Measurements from ENCODE around the gene SAMD4B.
"Not testable (repeated sequence)": the region's sequence is repeated elsewhere in the genome, so short reads cannot be mapped to it uniquely, and the experiment has no call there.

The SAMD4B gene

GRCh38 chr19:39363901-39364457 is 21.8 kb downstream of the SAMD4B start:
- in situ Hi-C loops (cut with HindIII; ENCODE audit: low sequenced_read_pairs), result no loop called here

DNA sequence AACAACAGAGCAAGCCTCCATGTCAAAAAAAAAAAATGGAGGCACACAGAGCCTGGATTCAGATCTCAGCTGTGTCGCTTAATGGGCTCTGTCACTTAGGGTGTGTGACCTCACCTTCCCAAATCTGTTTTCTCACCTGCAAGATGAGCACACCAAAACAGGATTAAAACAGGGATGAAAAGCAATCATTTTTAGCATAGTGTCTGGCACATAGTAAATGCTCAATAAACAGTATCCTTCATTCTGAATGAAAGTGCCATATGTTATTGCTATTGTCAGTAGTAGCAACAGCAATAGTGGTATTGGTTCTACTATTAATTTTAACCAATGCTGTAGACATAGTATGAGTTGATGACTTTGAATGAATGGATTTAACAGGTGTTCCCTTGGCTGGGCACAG is 23.3 kb downstream of the SAMD4B start:
- in situ Hi-C loops (cut with HindIII; ENCODE audit: low sequenced_read_pairs), result no loop called here

GRCh38 chr19:39369200-39369599 is 27.0 kb downstream of the SAMD4B start:
- in situ Hi-C loops (cut with HindIII; ENCODE audit: low sequenced_read_pairs), result no loop called here

- in situ Hi-C loops (cut with HindIII; ENCODE audit: low sequenced_read_pairs), result no loop called here
These were observed 28.5 kb downstream of the SAMD4B start for GRCh38 chr19:39370735-39371134.

GRCh38 chr19:39372047-39372802 is 30.0 kb downstream of the SAMD4B start:
- in situ Hi-C loops (cut with HindIII; ENCODE audit: low sequenced_read_pairs), result no loop called here

GRCh38 chr19:39372941-39373340 is 30.7 kb downstream of the SAMD4B start:
- in situ Hi-C loops (cut with HindIII; ENCODE audit: low sequenced_read_pairs), result no loop called here

GRCh38 chr19:39375929-39376328 is 33.7 kb downstream of the SAMD4B start:
- in situ Hi-C loops (cut with HindIII; ENCODE audit: low sequenced_read_pairs), result no loop called here

GRCh38 chr19:39377373-39378362 is 35.4 kb downstream of the SAMD4B start:
- in situ Hi-C loops (cut with HindIII; ENCODE audit: low sequenced_read_pairs), result no loop called here

GRCh38 chr19:39379366-39379765 is 37.1 kb downstream of the SAMD4B start:
- in situ Hi-C loops (cut with HindIII; ENCODE audit: low sequenced_read_pairs), result not testable (repeated sequence)

DNA sequence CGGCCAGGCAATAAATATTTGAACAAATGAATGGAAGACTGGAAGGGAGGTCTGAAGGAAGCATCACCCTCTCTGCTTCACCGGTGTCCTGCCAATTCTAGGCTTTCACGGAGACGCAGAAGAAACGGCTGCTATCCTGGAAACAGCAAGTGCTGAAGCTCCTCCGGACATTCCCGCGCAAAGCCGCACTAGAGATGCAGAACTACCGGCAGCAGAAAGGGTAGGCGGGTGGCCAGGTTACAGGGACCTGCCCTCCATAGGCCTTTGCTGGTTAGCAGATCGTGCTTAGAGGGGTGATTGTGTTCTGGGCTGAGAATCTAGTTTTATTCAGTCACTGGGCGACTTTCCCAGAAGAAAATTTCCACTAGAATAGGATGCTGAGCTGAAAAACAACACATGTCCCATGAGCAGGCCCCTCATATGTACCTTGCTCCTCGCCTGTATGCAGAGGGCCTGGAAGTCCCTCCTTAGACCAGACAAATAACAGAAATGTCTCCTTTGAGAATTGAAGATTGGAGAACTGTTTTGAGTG is 37.7 kb downstream of the SAMD4B start:
- in situ Hi-C loops (cut with HindIII; ENCODE audit: low sequenced_read_pairs), result no loop called here

GRCh38 chr19:39380521-39381502 is 38.6 kb downstream of the SAMD4B start:
- in situ Hi-C loops (cut with HindIII; ENCODE audit: low sequenced_read_pairs), result no loop called here

DNA sequence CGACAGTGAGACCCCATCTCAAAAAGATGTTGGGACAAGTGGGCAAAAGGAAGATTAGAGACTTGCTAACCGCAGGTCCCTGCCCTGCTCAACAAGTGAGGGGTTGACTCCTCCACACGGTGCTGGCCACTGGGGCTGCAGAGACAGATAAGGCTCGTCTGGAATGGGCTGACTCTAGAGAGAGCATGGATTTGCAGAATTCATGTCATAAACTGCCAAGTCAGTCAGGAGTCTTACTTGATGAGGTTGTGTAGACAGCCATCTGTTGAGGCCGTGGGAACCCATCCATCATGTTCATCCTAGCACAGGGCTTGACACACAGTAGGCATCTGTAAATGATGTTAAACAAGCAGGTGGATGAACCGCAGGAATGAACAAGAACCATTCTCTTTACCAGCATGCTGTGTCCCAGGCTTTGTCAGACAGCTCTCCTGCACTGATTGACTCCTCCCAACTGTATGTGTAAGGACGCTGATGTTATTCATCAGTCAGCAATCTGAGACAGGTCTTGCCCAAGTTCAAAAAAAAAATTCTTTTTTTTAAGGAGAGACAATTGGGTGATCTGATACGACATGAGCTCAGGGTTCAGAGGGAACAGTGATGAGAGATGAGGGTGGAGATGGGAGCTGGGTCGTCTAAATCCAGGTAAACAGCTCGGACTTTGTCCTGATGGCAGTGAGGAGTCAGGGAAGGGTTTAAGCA is 39.8 kb downstream of the SAMD4B start:
- in situ Hi-C loops (cut with HindIII; ENCODE audit: low sequenced_read_pairs), result no loop called here

DNA sequence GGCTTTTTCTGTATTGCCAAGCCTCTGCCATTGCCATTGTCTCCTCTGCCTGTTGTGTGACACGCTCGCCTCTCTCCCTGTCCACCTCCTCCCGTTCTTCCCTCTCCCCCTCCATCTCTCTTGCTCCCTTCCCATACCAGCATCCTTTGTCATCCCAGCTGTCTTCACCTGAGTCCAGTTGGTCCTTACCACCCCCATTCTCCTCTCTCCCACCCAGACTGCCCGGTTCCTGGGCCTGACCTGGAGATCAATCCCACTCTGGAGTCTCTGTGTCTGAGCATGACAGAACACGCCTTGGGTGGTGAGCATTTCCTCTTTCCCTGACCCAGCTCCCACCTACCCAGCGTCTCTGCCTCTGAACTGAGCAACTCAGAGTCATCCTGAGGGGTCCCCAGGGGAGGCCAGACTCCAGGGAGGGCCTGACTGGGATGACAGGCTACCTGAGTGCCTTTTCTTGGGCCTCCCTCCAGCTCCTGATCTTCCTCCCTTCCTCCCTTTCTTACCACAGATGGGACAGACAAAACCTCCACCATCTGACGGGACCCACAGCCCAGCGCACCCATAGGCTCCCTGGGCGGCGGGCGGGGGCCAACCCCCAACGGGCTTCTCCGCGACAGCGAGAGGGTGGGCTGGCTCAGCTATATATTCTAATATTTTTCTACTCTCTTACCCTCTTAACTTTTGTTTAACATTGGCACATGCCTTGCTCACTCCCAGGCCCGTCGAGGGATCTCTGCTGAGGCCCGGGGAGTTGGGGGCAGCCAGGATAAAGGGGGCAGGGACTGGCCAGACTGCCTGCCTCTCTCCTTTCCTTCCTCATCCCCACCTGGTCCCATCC is 41.0 kb downstream of the SAMD4B start:
- in situ Hi-C loops (cut with HindIII; ENCODE audit: low sequenced_read_pairs), result no loop called here

DNA sequence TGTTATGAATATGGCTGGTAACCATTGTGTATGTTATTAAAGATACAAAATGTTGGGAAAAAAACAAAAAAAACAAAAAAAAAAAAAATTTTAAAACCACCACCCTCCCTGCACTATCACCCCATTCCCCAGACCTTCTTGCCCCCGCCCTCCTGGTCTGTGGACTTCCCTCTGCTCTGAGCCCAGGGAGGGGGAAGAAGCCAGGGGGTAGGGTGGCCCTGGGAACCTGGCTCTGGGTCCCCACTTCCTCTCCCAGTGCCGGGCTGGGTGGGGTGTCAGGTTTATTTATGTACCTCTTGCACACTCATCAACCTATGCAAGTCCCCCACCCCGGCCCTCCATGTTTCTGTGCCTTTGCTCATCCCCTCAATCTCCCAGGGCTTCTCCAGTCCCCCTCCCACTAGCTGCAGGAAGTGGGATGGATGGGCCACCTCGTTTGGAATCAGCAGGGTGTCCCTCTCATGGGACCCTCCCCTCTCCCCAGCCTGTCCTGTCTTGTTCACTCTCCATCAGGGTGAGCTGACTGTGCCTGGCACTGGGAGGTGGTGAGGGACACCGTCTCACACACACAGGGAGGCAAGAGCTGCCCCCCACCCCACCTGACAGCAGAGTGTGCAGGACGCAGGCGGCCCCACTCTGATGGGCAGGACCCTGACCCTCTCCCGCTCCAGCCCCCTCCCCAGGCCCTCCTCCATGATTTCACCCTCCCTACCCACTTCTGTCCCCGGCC is 42.8 kb downstream of the SAMD4B start:
- in situ Hi-C loops (cut with HindIII; ENCODE audit: low sequenced_read_pairs), result no loop called here

DNA sequence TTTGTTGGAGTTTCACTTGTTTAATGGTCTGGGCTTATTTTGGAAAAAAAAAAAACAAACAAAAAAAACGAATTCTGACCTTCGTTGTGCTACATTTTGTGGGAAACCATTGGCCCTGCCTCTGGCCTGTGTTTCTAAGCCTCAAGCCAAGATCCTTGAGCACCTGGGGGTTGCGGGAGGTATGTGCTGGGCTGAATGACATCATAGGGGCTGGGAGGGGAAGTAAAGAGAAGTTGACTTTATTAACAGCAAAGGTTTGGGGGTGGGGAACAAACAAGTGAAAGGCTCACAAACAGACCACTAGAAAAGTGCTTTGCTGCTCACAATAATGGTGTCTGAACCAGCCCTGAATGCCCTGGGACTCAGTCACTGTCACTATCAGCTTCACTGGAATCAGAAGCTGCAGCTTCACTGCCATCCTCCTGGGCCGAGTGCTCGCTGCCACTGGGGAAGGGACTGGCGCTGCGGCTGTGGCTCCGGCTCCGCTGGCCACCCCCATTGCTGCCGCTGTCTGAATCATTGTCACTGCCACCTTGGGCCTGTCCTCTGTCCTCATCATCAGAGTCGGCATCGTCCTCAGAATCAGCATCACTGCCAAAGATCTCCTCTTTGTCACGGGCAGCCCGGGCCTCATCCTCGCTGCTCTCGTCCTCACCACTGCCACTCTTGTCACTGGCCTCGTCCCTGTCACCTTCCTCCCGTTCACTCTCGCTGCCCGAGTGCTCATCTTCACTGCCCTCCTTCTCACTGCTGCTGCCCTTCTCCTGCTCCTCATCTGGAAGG is 43.6 kb downstream of the SAMD4B start:
- in situ Hi-C loops (cut with HindIII; ENCODE audit: low sequenced_read_pairs), result no loop called here

- in situ Hi-C loops (cut with HindIII; ENCODE audit: low sequenced_read_pairs), result no loop called here
These were observed 44.3 kb downstream of the SAMD4B start for GRCh38 chr19:39386557-39386956.

DNA sequence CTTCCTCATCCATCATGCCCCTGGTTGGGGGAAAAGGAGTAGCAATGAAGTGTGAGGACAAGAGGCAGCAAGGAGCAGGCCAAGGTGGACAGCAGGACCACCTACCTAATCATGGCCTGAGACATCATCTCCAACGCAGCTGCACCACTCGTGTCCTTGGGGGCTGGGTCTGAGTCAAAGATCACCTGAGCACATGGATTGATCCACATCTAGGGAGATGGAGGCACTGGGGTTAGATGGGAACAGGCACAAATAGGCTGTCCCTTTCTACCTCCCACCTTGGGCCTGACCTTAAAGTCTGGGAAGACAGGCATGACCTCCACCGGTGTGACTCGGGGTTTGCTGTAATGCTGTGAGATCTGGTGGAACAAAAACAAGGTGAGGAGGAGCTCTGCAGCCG is 46.4 kb downstream of the SAMD4B start:
- in situ Hi-C loops (cut with HindIII; ENCODE audit: low sequenced_read_pairs), result no loop called here

Data from DLD1 (cell line).